ENCODE data around the gene TRAT1.
"Not testable (repeated sequence)": the region's sequence is repeated elsewhere in the genome, so short reads cannot be mapped to it uniquely, and the experiment has no call there.

DNA sequence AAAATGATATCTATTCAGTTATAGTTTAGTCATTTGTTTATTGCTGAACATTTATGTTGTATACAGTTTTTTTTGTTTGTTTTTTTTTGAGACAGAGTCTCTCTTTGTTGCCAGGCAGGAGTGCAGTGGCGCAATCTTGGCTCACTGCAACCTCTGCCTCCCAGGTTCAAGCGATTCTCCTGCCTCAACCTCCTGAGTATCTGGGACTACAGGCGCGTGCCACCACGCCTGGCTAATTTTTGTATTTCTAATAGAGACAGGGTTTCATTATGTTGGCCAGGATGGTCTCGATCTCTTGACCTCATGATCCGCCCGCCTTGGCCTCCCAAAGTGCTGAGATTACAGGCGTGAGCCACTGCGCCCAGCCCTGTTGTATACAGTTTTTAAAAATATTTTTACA is 1.2 kb downstream of the TRAT1 start:
- TF ChIP-seq, protein P1, sequence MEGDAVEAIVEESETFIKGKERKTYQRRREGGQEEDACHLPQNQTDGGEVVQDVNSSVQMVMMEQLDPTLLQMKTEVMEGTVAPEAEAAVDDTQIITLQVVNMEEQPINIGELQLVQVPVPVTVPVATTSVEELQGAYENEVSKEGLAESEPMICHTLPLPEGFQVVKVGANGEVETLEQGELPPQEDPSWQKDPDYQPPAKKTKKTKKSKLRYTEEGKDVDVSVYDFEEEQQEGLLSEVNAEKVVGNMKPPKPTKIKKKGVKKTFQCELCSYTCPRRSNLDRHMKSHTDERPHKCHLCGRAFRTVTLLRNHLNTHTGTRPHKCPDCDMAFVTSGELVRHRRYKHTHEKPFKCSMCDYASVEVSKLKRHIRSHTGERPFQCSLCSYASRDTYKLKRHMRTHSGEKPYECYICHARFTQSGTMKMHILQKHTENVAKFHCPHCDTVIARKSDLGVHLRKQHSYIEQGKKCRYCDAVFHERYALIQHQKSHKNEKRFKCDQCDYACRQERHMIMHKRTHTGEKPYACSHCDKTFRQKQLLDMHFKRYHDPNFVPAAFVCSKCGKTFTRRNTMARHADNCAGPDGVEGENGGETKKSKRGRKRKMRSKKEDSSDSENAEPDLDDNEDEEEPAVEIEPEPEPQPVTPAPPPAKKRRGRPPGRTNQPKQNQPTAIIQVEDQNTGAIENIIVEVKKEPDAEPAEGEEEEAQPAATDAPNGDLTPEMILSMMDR (IDR thresholded peaks at IDR 0.05), result not testable (repeated sequence)
- TF ChIP-seq POLR2AphosphoS5 (IDR thresholded peaks at IDR 0.05), result not testable (repeated sequence)

Data from stomach (tissue), 4 donors.